ENCODE results near the gene PRPSAP2.

PRPSAP2 gene

DNA sequence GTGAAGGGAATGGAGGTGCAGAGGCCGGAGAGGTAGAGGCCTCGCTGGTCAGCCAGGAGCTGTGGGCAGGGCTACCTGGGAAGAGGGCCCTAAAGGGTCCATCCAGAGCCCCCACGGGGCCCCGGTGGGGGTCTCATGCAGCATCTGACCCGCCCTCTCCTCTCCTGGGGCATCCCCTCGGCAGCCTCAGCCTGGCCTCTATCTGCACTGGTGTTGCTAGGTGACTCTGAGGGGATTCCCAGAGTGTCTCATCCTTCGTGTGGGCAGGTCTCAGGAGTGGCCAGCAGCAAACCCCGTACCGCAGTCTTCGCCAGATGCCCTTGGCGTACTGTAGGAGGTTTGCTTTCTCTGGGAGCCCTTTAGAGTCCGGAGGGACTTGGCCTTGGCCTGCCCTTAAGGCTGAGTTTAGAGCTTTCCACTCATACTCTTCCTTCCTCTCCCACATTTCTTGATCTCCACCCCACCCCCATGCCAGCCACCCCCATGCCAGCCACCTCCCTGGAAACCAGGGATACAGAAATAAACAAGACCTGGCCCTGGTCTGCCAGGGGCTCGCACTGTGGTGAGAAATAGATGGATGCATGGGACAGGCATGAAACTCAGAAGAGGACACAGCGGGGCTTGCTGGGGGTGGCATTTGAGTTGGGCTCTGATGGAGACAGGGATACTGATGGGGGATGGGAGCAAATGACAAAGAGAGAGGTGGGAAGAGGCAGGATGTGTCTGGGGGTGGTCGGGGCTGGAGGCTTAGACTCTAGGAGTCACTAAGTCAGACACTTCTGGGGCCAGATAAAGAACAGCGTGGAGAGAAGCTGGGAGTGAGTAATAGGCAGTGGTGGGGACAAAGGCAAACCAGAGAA, 103.9 kb downstream of the PRPSAP2 start:
- DNase-seq (ENCODE audit: low read depth, low spot score): no peak

DNA sequence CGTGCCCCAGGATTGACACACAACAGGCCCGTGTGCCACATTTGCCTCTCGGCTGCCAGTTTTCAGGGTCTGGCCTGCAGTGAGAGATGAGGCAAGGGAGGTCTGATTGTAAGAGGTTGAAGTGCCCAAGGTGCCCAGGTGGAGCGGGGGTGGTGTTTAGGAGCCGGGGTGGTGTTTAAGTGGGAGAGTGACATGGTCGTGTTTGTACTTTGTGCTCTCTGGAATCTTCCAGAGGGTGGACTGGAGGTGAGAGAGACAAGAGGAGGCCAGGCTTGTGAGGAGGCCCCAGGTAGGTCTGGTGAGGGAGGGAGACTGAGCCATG, 104.5 kb downstream of the PRPSAP2 start:
- no peak for DNase-seq (ENCODE audit: low read depth, low spot score)

GRCh38 chr17:18963126-18964017, 105.4 kb downstream of the PRPSAP2 start:
- DNase-seq (ENCODE audit: low read depth, low spot score): no peak

- DNase-seq (ENCODE audit: low read depth, low spot score): no peak
Observed at GRCh38 chr17:18964018-18964351, 106.1 kb downstream of the PRPSAP2 start.

DNA sequence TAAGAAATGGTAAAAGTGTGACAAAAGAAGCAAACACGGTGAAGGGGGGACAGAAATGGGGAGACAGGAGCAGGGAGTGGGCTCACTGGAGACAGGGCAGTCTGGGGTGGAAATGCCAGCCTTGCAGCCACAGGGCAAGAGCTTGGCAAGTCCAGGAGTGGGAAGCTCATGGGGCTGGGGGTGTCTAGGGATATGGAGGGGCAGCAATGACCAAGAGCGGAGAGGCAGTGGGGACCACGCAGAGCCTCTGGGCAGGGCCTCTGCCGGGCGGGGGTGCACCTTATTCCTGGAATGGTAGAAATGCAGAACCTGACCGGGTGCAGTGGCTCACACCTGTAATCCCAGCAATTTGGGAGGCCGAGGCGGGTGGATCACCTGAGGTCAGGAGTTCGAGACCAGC, 106.6 kb downstream of the PRPSAP2 start:
- DNase-seq (ENCODE audit: low read depth, low spot score): no peak

GRCh38 chr17:18965530-18966236, 107.8 kb downstream of the PRPSAP2 start:
- DNase-seq (ENCODE audit: low read depth, low spot score): no peak

GRCh38 chr17:18966831-18967624, 109.1 kb downstream of the PRPSAP2 start:
- DNase-seq (ENCODE audit: low read depth, low spot score): no peak

DNA sequence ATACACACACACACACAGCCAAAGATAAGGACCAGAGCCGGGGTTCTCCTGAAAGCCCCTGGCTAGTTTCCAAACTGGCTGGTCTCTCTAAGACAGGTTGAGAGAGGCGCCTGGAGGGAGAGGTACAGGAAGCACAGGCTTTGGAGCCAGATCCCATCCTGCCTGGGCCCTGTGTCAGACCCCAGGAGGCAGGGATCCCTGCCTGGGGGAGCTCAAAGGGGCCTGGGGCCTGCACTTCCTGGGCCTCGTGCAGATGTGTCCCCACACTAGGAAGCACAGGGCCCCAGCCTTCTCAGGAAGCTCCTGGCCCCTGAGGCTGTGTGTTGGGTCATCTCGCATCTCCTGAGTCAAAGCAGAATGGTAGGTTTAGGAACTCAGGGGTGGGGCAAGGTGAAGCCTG, 110.0 kb downstream of the PRPSAP2 start:
- DNase-seq (ENCODE audit: low read depth, low spot score): no peak

GRCh38 chr17:18968345-18968744, 110.4 kb downstream of the PRPSAP2 start:
- DNase-seq (ENCODE audit: low read depth, low spot score): no peak

GRCh38 chr17:18968945-18969887, 111.3 kb downstream of the PRPSAP2 start:
- DNase-seq (ENCODE audit: low read depth, low spot score): no peak

DNA sequence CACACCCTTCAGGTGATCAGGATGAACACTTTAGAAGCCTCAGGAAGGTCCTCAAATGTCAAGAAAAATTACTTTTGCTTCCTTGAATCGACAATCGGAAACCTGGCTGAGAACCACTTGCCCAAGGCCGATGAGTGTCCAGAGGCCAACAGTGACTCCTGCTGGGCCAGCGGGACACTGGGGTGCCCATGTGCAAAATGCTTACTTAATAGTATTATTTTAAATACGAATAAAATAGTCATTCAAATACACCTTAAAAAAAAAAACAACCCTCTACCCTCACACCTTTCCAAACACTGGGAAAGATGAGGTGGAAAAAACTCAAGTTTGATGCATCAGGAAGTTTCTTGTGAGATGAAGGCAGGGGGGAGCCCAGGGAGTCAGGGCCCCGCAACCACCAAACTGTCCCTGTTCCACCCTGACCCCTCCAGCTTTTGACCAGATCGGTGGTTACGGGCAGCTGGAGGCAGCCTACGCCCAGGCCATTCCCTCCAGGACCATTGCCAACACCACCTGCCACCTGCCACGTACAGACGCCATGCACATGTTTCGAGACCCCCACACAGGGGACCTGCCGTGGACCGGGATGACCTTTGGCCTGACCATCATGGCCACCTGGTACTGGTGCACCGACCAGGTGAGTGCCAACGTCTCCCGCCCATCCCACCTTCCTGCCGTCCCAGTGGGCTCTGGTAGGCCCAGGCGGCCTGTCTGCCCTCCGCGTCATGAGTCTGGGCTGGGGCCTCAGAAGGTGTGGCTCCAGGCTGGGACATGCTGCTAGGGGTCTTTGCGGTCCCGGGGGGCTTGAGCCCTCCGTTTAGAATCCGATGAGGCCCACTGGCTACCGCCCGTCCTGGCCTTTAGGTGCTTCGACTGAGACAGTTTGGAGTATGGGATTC, 112.9 kb downstream of the PRPSAP2 start:
- no peak for DNase-seq (ENCODE audit: low read depth, low spot score)

DNA sequence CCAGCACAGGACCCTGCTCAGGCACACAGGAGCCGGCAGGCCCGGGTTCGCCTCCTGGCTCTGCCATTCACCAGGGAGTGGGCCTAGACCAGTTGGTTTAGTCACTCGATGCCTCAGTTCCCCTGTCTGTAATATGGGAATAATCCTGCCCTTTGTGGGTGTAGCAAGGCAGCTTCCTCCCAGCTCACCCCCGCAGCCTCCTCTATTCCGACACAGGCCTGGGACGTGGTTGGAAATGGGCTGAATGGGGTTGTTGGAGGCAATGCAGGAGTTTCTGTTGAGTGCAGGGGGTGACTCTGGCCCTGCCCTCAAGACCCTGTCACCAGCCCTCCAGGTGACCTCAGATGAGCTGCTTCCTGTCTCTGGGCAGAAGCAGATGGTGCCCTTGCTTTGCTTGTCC, 113.9 kb downstream of the PRPSAP2 start:
- no peak for DNase-seq (ENCODE audit: low read depth, low spot score)

DNA sequence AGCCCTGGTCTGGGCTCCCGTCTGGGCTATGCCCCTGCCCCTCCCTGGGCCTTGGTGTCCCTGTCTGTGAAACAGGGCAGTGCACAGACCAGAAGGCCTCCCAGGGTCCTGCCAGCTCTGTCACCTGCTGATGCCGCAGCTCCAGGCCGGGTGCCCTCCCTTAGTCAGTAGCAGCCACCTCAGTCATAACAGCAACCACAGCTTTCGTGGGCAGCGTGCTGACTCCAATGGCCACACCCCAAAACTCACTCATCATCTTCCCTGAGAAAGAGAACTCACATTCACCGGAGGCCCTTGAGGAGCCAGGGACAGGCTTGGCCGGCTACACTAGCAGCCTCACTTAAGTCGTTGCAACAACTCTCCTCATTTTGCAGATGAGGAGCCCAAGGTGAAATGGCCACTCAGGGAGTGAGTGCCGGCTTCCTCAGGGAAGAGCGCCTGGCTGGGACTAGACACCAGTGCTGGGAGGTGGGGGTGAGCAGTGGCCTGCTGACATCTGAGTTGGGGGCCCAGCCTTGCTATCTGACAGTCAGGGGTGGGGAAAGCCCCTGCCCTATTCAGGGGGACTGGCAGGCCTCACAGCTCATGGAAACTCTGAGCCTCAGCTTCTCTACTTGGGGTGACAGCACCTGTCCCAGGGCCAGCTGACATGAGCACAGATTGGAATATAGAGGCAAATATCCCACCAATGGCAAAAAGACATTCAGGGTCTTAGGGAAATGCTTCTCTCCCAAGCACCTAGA, 116.6 kb downstream of the PRPSAP2 start:
- DNase-seq (ENCODE audit: low read depth, low spot score): no peak

GRCh38 chr17:18975597-18975996, 117.7 kb downstream of the PRPSAP2 start:
- no peak for DNase-seq (ENCODE audit: low read depth, low spot score)

- DNase-seq (ENCODE audit: low read depth, low spot score): no peak
Observed at GRCh38 chr17:18976201-18976600, 118.3 kb downstream of the PRPSAP2 start.

DNA sequence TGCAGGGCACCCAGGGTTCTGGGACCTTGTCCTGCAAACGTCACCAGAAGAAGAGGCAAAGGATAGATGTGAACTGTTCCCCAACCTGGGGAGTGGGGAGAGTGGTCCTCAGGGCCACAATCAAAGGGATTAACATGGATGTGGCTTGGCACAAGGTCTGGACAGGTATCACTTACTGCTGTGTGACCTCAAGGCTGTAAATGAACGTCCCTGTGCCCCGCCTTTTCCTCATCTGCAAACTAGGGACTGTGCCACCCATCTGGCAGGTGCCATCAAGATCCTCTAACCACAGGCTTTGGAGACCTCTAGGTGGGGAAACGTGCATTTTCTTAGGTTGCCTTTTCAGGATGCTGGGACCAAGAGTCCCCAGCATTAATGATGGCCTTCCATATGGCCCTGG, 119.1 kb downstream of the PRPSAP2 start:
- DNase-seq (ENCODE audit: low read depth, low spot score): no peak

DNA sequence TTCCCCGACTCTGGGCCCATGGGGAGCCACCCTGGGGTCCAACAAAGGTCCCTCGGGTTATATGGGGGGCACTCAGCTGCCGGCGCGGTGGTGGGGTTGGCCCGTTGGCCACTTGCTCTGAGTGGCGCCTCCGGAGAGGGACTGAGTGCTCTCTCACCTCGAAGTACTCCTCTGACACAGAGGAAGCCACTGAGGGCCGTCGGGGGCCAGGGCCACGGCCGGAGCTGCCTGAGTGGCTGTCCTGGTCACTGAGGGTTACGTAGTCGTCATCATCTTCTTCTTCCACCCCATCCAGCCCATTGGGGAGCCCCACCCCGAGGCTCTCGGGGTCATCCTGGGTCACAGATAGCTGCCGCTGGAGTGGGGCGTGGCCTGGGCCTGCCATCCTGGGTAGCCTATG, 119.7 kb downstream of the PRPSAP2 start:
- no peak for DNase-seq (ENCODE audit: low read depth, low spot score)

DNA sequence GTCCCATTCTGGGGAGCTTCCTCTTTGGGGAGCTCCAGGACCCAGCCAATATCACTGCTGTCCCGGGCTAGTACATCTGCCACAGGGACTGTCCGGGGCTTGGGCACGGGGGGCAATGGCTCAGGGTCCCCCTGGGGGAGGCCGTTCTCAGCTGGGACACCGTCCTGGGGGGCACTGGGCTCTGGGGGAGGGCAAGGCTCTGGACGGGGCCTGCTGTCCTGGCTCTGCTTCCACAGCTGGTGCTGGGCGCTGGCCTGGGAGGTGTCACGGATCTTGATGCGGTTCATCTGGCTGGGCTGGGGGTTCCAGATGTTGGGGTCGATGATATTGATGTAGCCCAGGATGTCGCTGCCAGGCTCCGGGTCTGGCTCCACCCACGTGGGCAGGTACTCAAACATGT, 120.1 kb downstream of the PRPSAP2 start:
- no peak for DNase-seq (ENCODE audit: low read depth, low spot score)

DNA sequence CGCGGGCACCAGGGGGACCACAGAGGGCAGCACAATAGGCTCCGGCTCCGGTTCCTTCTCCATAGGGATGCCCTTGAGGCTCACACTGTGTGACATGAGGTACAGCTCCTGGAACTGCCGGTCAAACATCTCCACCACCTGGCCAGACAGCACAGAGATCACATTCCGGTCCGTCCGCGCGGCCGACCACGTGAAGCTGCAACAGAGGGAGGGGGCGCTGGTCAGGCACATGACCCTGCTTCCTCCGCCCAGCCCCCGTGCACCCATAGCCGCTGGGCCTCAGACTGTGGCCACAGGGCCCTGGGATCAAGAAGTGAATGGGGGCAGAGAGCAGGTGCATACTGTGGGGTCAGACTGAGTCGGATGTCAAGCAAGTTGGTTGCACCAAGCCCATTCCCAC, 120.7 kb downstream of the PRPSAP2 start:
- DNase-seq (ENCODE audit: low read depth, low spot score): no peak
